HG03039 (cell line): ENCODE results near the gene CYP2D6.

Source experiments
- ATAC-seq: cut with Tn5 transposase; IDR thresholded peaks from one replicate; pipeline ENCODE4 v1.9.1; 2021; ENCODE audit warnings: mild to moderate bottlenecking, moderate library complexity; ENCODE audit not compliant: unreplicated experiment

Gene CYP2D6

GRCh38 chr22:42090596-42091454, 39.8 kb downstream of the CYP2D6 start, which contains the start of gene NDUFA6:
Gene NDUFA6, minus strand, starts transcription at chr22:42090772. Its CDS starts 28 bp downstream, at chr22:42090744.
- peak; percentile 93 for ATAC-seq

GRCh38 chr22:42086051-42086450, 44.6 kb downstream of the CYP2D6 start:
- no peak for ATAC-seq

GRCh38 chr22:42084874-42085273, 45.7 kb downstream of the CYP2D6 start:
- ATAC-seq: no peak

- no peak for ATAC-seq
Measured at GRCh38 chr22:42083119-42083518, 47.5 kb downstream of the CYP2D6 start.

GRCh38 chr22:42080287-42080686, 50.3 kb downstream of the CYP2D6 start:
- no peak for ATAC-seq

- ATAC-seq: peak; percentile 83
Measured at GRCh38 chr22:42079319-42080251, 51.0 kb downstream of the CYP2D6 start, which contains the start of gene SMDT1. Gene SMDT1, plus strand, starts transcription at chr22:42079700. Its CDS starts 69 bp downstream, at chr22:42079769.

- ATAC-seq: peak; percentile 2
Measured at GRCh38 chr22:42078469-42079318, 51.9 kb downstream of the CYP2D6 start.

- no peak for ATAC-seq
Measured at GRCh38 chr22:42077486-42078125, 53.0 kb downstream of the CYP2D6 start.

- ATAC-seq: no peak
Measured at GRCh38 chr22:42076764-42077485, 53.7 kb downstream of the CYP2D6 start.
